Ovary (tissue), 9 donors: Measurements from ENCODE around the gene NRGN. TPM values are rescaled to one million over a fixed set of nuclear protein-coding genes. Genes with fewer than 3 reads are reported as not detected.

ENCODE experiments used
- DNase-seq, 5 donors: peaks; one replicate each; pipeline ENCODE4 v3.0.0-alpha.2; 2019 to 2020
- H3K27ac ChIP-seq, 2 donors: fragments of 200-600 bp; one replicate each; pipeline versions ENCODE4 v1.5.1 to v1.8.0; 2019 to 2022
- H3K27me3 ChIP-seq: fragments of 200-600 bp; one replicate; pipeline ENCODE4 v1.8.0; 2022
- H3K36me3 ChIP-seq: fragments of 200-600 bp; sonication (generic); one replicate; pipeline ENCODE4 v1.5.1; 2019
- H3K4me1 ChIP-seq: one replicate; pipeline ENCODE4 v1.8.1; 2013; ENCODE audit warnings: mild to moderate bottlenecking, moderate library complexity; ENCODE audit not compliant: insufficient read depth
- H3K4me3 ChIP-seq: fragments of 200-600 bp; sonication (generic); one replicate; pipeline ENCODE4 v1.5.1; 2017
- H3K9me3 ChIP-seq, 2 donors: fragments of 200-600 bp in 1 of 2; sonication (generic) in 1 of 2; one replicate each; pipeline versions ENCODE4 v1.5.1 to v1.8.1; 2013 to 2019; ENCODE audit warnings: mild to moderate bottlenecking in 1 of 2, moderate library complexity in 1 of 2
- CTCF ChIP-seq, 3 donors: fragments of 450-650 bp in 2 of 3; fragments of 200-600 bp in 1 of 3; IDR thresholded peaks; one replicate each; pipeline versions ENCODE4 v1.5.1 to v1.8.0; 2016 to 2022; ENCODE audit warnings: antibody characterized with exemption in 3 of 3, mild to moderate bottlenecking in 1 of 3
- EP300 ChIP-seq: sonication (generic); formaldehyde crosslinking; IDR thresholded peaks from one replicate; pipeline ENCODE4 v1.6.1; 2017; ENCODE audit warnings: antibody characterized with exemption
- POLR2A ChIP-seq: fragments of 450-650 bp; IDR thresholded peaks from one replicate; pipeline ENCODE4 v1.6.1; 2017; ENCODE audit warnings: antibody characterized with exemption, mild to moderate bottlenecking, moderate library complexity
- WGBS, 3 donors: extraction: QIAGEN DNeasy Blood & Tissue Kit in 1 of 3; methylation state at CpG; one replicate each; pipeline versions ENCODE4 v1.1.5 to v1.1.7; 2013 to 2017; 5-methylcytosine and 5-hydroxymethylcytosine counted together
- intact Hi-C, 4 donors: fragments of 100-400 bp; cut with DNase I; formaldehyde crosslinking; loops; one replicate each; pipeline versions ENCODE4 v1.11.0 to v1.15.1; 2022 to 2023
- polyA plus RNA-seq, 2 donors: library from polyadenylated mRNA; stranded (reverse); fragments of 200-250 nt in 1 of 2; fragments of 350-450 nt in 1 of 2; fragmentation: Illumina TruSeq in 1 of 2; extraction: RNeasy Lipid Tissue Mini Kit (QIAGEN cat#74804) in 1 of 2; gene quantifications; one replicate each; pipeline ENCODE4 v1.2.3, GENCODE V29; 2013 to 2014
- total RNA-seq, 7 donors: library from RNA; depleted of rRNA in 2 of 7; stranded (reverse); fragments of >200 nt in 2 of 7; fragmentation: NEBNext Ultra II Directional in 3 of 7; extraction: Animal tissue kit (Norgen Biotek cat#: 25700) in 3 of 7; gene quantifications; one replicate each; pipeline versions ENCODE4 v1.1.0 to v1.2.4, GENCODE V29; 2016 to 2023
- donor health status: DM: no; HTN: no; CAD: no; lungs with moderate emphysema.
- donor health status: DM: no; HTN: no; CAD: no.
- donor health status: Bipolar disorder and iron deficiency.
- donor health status: DM: yes; HTN: yes; CAD: no.
- donor health status: DM: no; HTN: no; CAD: no.
- donor health status: DM: yes; HTN: yes; CAD: no.

The NRGN gene
- total and polyA plus RNA-seq, 9 donors = 1.1 to 7.0 (median 4.2) TPM; not detected in 1

DNA sequence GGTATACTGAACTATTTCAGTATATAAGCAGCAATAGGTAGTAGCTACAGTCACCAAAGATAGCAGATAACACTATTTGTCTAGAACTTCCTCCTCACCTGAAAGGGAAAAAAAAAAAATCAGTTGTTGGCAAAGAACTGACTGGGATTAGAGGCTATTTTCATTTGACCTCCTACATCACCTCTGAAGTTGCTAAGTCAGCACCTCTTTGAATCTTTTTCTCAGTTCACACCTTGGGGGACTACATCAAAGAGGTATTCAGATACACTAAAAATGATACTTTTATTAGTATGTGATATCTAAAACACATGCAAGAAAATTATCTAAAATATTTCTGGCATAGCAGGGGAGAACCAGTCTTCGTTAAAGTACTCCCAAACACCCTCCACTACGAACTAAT is 44.3 kb downstream of the NRGN start:
- DNase-seq = no peak
- H3K27me3 ChIP-seq = no peaks in the 10 kb centered on the region
- H3K4me3 ChIP-seq = no peak overlapping the region
- no peaks in the 10 kb centered on the region for H3K9me3 ChIP-seq
- H3K4me1 ChIP-seq = no peaks in the 10 kb centered on the region
- no peak for TF ChIP-seq POLR2A
- TF ChIP-seq EP300 = no peak
- no peak for TF ChIP-seq CTCF (IDR thresholded peaks at IDR 0.05)
- intact Hi-C loops = no loop called here
- WGBS, 3 donors = 89 to 95% (median 95%) methylated on average over 2 of the region's 2 CpGs
- no peaks in the 10 kb centered on the region for H3K36me3 ChIP-seq
- H3K27ac ChIP-seq = no peak overlapping the region

DNA sequence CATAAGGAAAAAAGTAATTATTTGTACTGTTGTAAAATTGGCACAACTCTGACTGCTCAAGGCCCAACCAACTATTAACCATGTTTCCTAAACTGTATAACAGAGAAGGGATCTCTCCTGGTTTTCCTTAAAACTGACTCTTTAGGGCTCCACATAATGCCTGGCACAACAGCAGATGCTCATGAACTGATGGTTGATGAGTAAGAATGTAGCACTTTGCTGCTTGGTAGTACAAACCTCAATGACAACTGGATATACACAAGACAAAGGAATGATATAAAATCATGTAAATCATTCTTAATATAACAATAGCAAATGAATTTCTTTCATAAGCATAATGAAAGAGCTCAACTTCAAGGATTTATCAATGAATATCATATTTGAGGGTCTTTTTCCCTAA is 48.8 kb downstream of the NRGN start:
- H3K4me1 ChIP-seq = no peaks in the 10 kb centered on the region
- no peaks in the 10 kb centered on the region for H3K27me3 ChIP-seq
- no peak for TF ChIP-seq POLR2A
- TF ChIP-seq CTCF (IDR thresholded peaks at IDR 0.05) = no peak
- no peak for TF ChIP-seq EP300
- DNase-seq = no peak
- no peak overlapping the region for H3K4me3 ChIP-seq
- H3K9me3 ChIP-seq = no peaks in the 10 kb centered on the region
- no peaks in the 10 kb centered on the region for H3K36me3 ChIP-seq
- intact Hi-C loops = no loop called here
- H3K27ac ChIP-seq = no peak overlapping the region

- Histone ChIP-seq H3K4me1 (no peaks in the 10 kb centered on the region), H3K27me3 (no peaks in the 10 kb centered on the region), H3K4me3 (no peak overlapping the region), H3K36me3 (no peaks in the 10 kb centered on the region), H3K9me3 (no peaks in the 10 kb centered on the region), H3K27ac (no peak overlapping the region)
- intact Hi-C loops = no loop called here
- 93 to 95% (median 94%) methylated on average over 4 of the region's 4 CpGs for WGBS, 3 donors
- TF ChIP-seq CTCF (IDR thresholded peaks at IDR 0.05) (no peak), EP300 (no peak), POLR2A (no peak)
- no peak for DNase-seq
Observed at GRCh38 chr11:124791626-124792341, 52.0 kb downstream of the NRGN start.

DNA sequence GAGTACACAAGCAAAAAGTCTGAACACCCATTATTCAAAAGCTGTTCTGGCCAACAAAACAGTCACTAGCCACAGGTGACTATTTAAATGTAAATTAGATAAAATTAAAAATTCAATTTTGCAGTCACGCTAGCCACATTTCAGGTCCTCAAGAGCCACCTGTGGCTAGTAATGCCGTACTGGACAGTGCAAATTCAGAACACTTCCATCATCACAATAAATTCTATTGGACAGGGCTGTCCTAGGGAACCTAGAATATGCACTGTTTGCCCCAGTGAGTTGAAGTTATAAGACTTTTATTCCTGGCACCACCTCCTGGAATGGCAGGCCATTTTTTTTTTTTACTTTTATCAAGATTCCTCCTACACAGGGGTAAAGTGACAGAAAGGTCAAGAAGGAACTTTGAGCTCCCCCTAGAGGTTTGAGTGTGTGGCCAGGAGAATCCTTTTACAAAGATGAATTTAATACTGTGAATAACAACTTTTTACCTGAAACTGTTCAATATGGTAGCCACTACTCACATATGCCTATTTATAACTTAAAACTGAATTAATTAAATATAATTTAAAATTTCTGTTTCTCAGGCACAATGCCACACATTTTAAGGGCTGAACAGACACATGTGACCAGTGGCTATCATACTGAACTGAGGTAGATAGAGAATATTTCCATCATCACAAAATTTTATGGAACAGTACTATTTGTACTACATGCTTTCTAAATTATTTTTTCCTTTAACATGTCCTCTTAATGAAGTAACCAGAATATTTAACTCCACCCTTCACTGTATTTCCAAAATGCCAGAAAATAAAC is 53.9 kb downstream of the NRGN start:
- no peak overlapping the region for H3K4me3 ChIP-seq
- H3K27ac ChIP-seq = no peak overlapping the region
- 87 to 90% (median 89%) methylated on average over 2 of the region's 2 CpGs for WGBS, 3 donors
- H3K4me1 ChIP-seq = peaks cover 3% of the 10 kb centered on the region
- no peaks in the 10 kb centered on the region for H3K9me3 ChIP-seq
- H3K27me3 ChIP-seq = no peaks in the 10 kb centered on the region
- TF ChIP-seq POLR2A (no peak), CTCF (IDR thresholded peaks at IDR 0.05) (peak in 1 of 3 donors; percentile 10)
- H3K36me3 ChIP-seq = no peaks in the 10 kb centered on the region
- intact Hi-C loops = no loop called here
- no peak for DNase-seq
